EH (cell line): Measurements from ENCODE around the gene FKBP2.

Source experiments
- DNase-seq: peaks from one replicate; pipeline ENCODE4 v3.0.0-alpha.2; 2015; ENCODE audit warnings: low read depth

The FKBP2 gene

GRCh38 chr11:64219354-64219684 lies 21.6 kb upstream of the FKBP2 start:
- no peak for DNase-seq

- DNase-seq: no peak
These were observed 21.1 kb upstream of the FKBP2 start for GRCh38 chr11:64219755-64220154.

GRCh38 chr11:64220271-64220670 lies 20.6 kb upstream of the FKBP2 start:
- DNase-seq: no peak

GRCh38 chr11:64220798-64221197 lies 20.1 kb upstream of the FKBP2 start:
- DNase-seq: no peak

GRCh38 chr11:64222651-64223000 lies 18.3 kb upstream of the FKBP2 start:
- DNase-seq: no peak

- no peak for DNase-seq
These were observed 17.8 kb upstream of the FKBP2 start for GRCh38 chr11:64223001-64223651.

- no peak for DNase-seq
These were observed 16.6 kb upstream of the FKBP2 start for GRCh38 chr11:64224151-64224890.

- DNase-seq: no peak
These were observed 15.8 kb upstream of the FKBP2 start for GRCh38 chr11:64224891-64225607.

- peak; percentile 83 for DNase-seq
These were observed 15.0 kb upstream of the FKBP2 start, which contains the start of the genes NUDT22 and TRPT1 for GRCh38 chr11:64225608-64226506. NUDT22 (plus strand) TSS chr11:64226274; CDS start chr11:64226653, 379 bp downstream. TRPT1 (minus strand) TSS chr11:64226186; CDS start chr11:64225860, 326 bp downstream.

- DNase-seq: peak; percentile 26
These were observed 14.3 kb upstream of the FKBP2 start for GRCh38 chr11:64226507-64227051.

GRCh38 chr11:64227405-64227956 lies 13.4 kb upstream of the FKBP2 start:
- DNase-seq: no peak

GRCh38 chr11:64229090-64229743 lies 11.7 kb upstream of the FKBP2 start:
- DNase-seq: no peak

- DNase-seq: no peak
These were observed 11.1 kb upstream of the FKBP2 start for GRCh38 chr11:64229744-64230170.

- peak; percentile 90 for DNase-seq
These were observed 10.5 kb upstream of the FKBP2 start, which contains the start of gene DNAJC4 for GRCh38 chr11:64230171-64230984. DNAJC4 (plus strand) TSS chr11:64230548; CDS start chr11:64230855, 307 bp downstream.

- DNase-seq: no peak
These were observed 9.9 kb upstream of the FKBP2 start for GRCh38 chr11:64230985-64231365.

- no peak for DNase-seq
These were observed 9.3 kb upstream of the FKBP2 start for GRCh38 chr11:64231546-64231945.

- DNase-seq: no peak
These were observed 8.5 kb upstream of the FKBP2 start for GRCh38 chr11:64232182-64232966.

- no peak for DNase-seq
These were observed 8.0 kb upstream of the FKBP2 start for GRCh38 chr11:64232967-64233315.

GRCh38 chr11:64233913-64234586 lies 6.8 kb upstream of the FKBP2 start, which contains the start of gene VEGFB:
VEGFB (plus strand) TSS chr11:64234584; CDS start chr11:64234834, 250 bp downstream.
- peak; percentile 68 for DNase-seq
